Pancreas (tissue), 10 donors: ENCODE data around the gene COL8A2. TPM values are rescaled to one million over a fixed set of nuclear protein-coding genes. Genes with fewer than 3 reads are reported as not detected.
A peak's percentile ranks its signal among the peaks of the same experiment; 100 is the strongest.

Experiments used
- ATAC-seq, 4 donors: fragments of 200-7000 bp; cut with Tn5 transposase; one replicate each; pipeline versions ENCODE4 v1.8.0 to v1.9.1; 2020; ENCODE audit warnings: mild to moderate bottlenecking in 4 of 4, moderate library complexity in 4 of 4
- DNase-seq, 6 donors: peaks; one replicate each; pipeline ENCODE4 v3.0.0-alpha.2; 2020
- FAIRE-seq: peaks from 2 replicates; lab custom pipeline; 2012; peaks lifted over from hg19 to GRCh38; lab: Jason Lieb, UNC
- H3K27ac ChIP-seq, 4 donors: fragments of 200-600 bp; sonication (generic); 1 replicate in 3 of 4; 2 replicates in 1 of 4; pipeline versions ENCODE4 v1.5.0 to v1.8.0; 2020
- H3K27me3 ChIP-seq, 4 donors: fragments of 200-600 bp; one replicate each; pipeline ENCODE4 v1.8.0; 2021
- H3K36me3 ChIP-seq, 3 donors: fragments of 200-600 bp; sonication (generic) in 1 of 3; one replicate each; pipeline versions ENCODE4 v1.5.0 to v1.8.0; 2020 to 2021
- H3K4me1 ChIP-seq, 3 donors: fragments of 200-600 bp; one replicate each; pipeline ENCODE4 v1.8.0; 2021
- H3K4me3 ChIP-seq, 4 donors: fragments of 200-600 bp; sonication (generic) in 2 of 4; one replicate each; pipeline versions ENCODE4 v1.5.0 to v1.8.0; 2020 to 2021
- H3K9me3 ChIP-seq, 4 donors: fragments of 200-600 bp; one replicate each; pipeline ENCODE4 v1.8.0; 2021
- WGBS, 2 donors: extraction: QIAGEN DNeasy Blood & Tissue Kit; methylation state at CpG; one replicate each; pipeline ENCODE4 v1.1.7; 2013; 5-methylcytosine and 5-hydroxymethylcytosine counted together
- intact Hi-C, 3 donors: fragments of 100-400 bp; cut with DNase I; formaldehyde crosslinking; loops; one replicate each; pipeline versions ENCODE4 v1.11.1 to v1.14.2; 2022
- polyA plus RNA-seq, 2 donors: library from polyadenylated mRNA; stranded (reverse); fragments of 200-250 nt; gene quantifications; one replicate each; pipeline ENCODE4 v1.2.3, GENCODE V29; 2013
- total RNA-seq, 6 donors: library from RNA; stranded (reverse); fragmentation: NEBNext Ultra II Directional in 4 of 6; extraction: Animal tissue kit (Norgen Biotek cat#: 25700) in 4 of 6; gene quantifications; one replicate each; pipeline versions ENCODE4 v1.2.1 to v1.2.4, GENCODE V29; 2021 to 2023
- TF ChIP-seq, protein P1 (sequence below), 4 donors: fragments of 200-600 bp; sonication (generic) in 3 of 4; IDR thresholded peaks; one replicate each; pipeline versions ENCODE4 v1.5.0 to v1.8.0; 2021; ENCODE audit warnings: antibody characterized with exemption in 4 of 4
- donor health status: healthy with polysubstance abuse.
- donor health status: DM: no; HTN: no; CAD: no; lungs with moderate emphysema.
- donor health status: DM: no; HTN: no; CAD: no.
- donor health status: control.
- donor health status: control.
- donor health status: Bipolar disorder and iron deficiency.
- donor health status: DM: yes; HTN: yes; CAD: no.
- donor health status: DM: no; HTN: no; CAD: no.
- donor health status: DM: no; HTN: no; CAD: no.
- donor health status: DM: yes; HTN: yes; CAD: no.

COL8A2 gene
- total and polyA plus RNA-seq, 8 donors, result 0.12 to 3.3 (median 0.36) TPM

DNA sequence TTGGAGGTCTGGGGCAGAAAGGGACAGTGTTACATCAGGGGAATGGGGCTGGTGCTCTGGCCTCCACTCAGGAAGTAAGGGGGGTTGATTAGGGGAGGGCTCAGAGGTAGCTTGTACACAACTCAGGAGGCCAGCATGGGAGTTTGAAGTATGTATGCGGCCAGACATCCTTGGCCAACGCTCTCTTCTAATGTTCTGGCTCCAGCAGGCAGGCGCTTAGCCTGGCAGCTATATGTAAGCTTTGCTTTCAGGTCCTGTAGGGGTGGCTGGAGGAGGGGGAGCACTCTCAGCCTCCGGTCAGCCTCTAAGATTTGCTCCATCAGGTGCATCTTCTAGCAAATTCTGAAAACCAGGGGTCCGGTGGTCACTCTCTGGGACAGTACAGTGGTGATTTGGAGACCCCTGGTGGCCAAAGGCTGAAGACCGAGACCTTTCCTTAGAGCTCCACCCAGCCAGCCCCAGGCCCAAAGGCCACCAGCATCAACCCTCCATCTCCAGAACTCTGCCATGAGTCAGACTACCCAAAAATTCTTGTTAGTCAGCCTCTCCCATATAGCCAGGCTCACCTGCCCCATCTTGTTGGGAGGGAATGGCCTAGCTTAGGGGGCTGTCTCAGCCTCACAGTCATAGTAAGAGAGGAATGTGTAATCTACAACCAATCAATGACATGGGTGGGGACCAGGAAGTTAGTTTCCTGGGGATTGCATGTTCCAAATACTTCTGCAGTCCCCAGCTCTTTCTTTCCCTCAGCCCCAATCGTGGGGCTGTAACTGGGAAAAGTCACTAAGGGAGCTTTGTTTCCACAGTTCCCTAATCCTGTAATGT is 9.7 kb upstream of the COL8A2 start:
- ATAC-seq (peak; percentile 49 to 66 (median 62)), DNase-seq (peak in 1 of 6 donors; percentile 53), FAIRE-seq (no peak)
- peaks cover 0 to 23% (median 4%) of the 10 kb centered on the region in 3 donors for H3K36me3 ChIP-seq
- peaks cover 0 to 4% (median 3%) of the 10 kb centered on the region in 3 donors for H3K4me1 ChIP-seq
- 63 to 66% methylated on average over 7 of the region's 7 CpGs for WGBS, 2 donors
- intact Hi-C loops, result no loop called here
- TF ChIP-seq, protein P1, sequence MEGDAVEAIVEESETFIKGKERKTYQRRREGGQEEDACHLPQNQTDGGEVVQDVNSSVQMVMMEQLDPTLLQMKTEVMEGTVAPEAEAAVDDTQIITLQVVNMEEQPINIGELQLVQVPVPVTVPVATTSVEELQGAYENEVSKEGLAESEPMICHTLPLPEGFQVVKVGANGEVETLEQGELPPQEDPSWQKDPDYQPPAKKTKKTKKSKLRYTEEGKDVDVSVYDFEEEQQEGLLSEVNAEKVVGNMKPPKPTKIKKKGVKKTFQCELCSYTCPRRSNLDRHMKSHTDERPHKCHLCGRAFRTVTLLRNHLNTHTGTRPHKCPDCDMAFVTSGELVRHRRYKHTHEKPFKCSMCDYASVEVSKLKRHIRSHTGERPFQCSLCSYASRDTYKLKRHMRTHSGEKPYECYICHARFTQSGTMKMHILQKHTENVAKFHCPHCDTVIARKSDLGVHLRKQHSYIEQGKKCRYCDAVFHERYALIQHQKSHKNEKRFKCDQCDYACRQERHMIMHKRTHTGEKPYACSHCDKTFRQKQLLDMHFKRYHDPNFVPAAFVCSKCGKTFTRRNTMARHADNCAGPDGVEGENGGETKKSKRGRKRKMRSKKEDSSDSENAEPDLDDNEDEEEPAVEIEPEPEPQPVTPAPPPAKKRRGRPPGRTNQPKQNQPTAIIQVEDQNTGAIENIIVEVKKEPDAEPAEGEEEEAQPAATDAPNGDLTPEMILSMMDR (IDR thresholded peaks at IDR 0.05), result peak in 3 of 4 donors; percentile 45 to 49 (median 47)
- no peak overlapping the region for H3K4me3 ChIP-seq
- H3K27ac ChIP-seq, result peak overlapping the region in 3 of 4 donors; percentile 5 to 53 (median 21)
- H3K27me3 ChIP-seq, result no peaks in the 10 kb centered on the region
- no peaks in the 10 kb centered on the region for H3K9me3 ChIP-seq

DNA sequence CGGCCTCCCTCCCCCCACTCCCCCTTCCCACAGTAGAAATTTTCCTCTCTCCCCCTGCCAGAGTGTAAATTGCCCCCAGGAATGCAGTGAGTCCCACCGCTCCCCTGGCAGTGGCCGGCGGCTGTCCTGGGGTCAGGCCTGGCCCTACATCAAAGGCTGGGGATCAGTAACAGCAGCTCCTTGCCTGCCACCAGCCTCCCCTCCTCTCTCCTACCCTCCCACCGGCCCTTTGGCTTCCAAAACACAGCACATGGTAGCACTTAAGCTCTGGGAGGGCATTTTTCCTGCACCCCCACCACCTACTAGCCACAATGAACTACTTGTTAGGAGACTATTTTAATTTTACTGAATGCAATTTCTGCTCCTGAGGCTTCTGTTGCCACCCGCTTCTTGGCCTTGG is 9.0 kb upstream of the COL8A2 start:
- Histone ChIP-seq H3K36me3 (peaks cover 0 to 18% (median 4%) of the 10 kb centered on the region in 3 donors), H3K4me1 (peaks cover 0 to 3% (median 0%) of the 10 kb centered on the region in 3 donors), H3K27me3 (no peaks in the 10 kb centered on the region), H3K4me3 (no peak overlapping the region), H3K9me3 (no peaks in the 10 kb centered on the region), H3K27ac (peak overlapping the region in 3 of 4 donors; percentile 5 to 53 (median 33))
- intact Hi-C loops, result no loop called here
- TF ChIP-seq, protein P1 (IDR thresholded peaks at IDR 0.05), result no peak
- FAIRE-seq (no peak), ATAC-seq (peak in 1 of 4 donors; percentile 2), DNase-seq (no peak)
- 43 to 56% methylated on average over 6 of the region's 6 CpGs for WGBS, 2 donors

DNA sequence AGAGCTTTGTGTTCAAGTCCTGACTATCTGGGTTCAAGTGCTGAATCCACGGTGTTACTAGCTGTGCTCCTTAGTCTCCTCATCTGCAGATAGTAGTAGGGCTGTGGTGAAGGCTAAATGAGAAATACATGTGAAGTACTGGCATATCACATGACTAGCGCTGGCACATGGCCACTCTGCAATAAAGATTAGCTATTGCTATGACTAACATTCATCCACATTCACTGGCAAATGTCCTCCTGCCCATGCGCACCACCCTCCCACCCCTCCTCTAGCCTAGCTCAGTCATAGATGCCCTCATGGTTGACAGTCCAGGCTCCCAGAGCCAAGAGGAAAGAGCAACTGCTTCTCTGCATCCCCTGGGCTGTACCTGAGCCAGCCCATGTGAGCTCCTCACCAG is 8.5 kb upstream of the COL8A2 start:
- DNase-seq, result peak; percentile 77 to 95 (median 88)
- Histone ChIP-seq H3K9me3 (no peaks in the 10 kb centered on the region), H3K27ac (peak overlapping the region in 2 of 4 donors; percentile 33 to 53), H3K4me3 (no peak overlapping the region), H3K4me1 (peaks cover 0 to 3% (median 0%) of the 10 kb centered on the region in 3 donors), H3K36me3 (peaks cover 0 to 18% (median 4%) of the 10 kb centered on the region in 3 donors), H3K27me3 (no peaks in the 10 kb centered on the region)
- intact Hi-C loops, result no loop called here
- TF ChIP-seq, protein P1 (IDR thresholded peaks at IDR 0.05), result no peak
- FAIRE-seq, result no peak
- peak; percentile 92 to 96 (median 93) for ATAC-seq
- 27 to 33% methylated on average over 3 of the region's 3 CpGs for WGBS, 2 donors

DNA sequence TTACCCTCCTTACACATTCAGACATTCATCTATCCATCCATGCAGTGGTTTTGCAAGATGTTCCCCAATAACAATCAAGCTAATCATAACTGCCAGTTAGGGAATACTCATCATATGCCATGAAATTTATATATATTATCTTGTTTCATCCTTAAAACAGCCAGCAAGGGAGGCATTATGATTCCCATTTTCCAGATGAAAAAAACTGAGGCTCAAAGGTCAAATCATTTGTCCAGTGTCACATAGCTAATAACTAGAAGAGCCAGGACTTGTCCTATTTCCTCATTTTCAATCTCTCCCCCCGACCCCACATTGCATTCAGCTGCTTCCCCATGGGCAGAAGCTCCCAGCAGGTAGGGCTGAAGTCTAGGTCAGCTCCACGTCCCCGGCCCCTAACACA is 7.0 kb upstream of the COL8A2 start:
- intact Hi-C loops, result no loop called here
- TF ChIP-seq, protein P1 (IDR thresholded peaks at IDR 0.05), result no peak
- Histone ChIP-seq H3K27ac (no peak overlapping the region), H3K9me3 (no peaks in the 10 kb centered on the region), H3K36me3 (peaks cover 0 to 10% (median 0%) of the 10 kb centered on the region in 3 donors), H3K27me3 (no peaks in the 10 kb centered on the region), H3K4me1 (peaks cover 0 to 3% (median 0%) of the 10 kb centered on the region in 3 donors), H3K4me3 (no peak overlapping the region)
- no peak for ATAC-seq
- DNase-seq, result no peak
- WGBS, 2 donors, result 72 to 84% methylated on average over 3 of the region's 3 CpGs
- FAIRE-seq, result no peak

DNA sequence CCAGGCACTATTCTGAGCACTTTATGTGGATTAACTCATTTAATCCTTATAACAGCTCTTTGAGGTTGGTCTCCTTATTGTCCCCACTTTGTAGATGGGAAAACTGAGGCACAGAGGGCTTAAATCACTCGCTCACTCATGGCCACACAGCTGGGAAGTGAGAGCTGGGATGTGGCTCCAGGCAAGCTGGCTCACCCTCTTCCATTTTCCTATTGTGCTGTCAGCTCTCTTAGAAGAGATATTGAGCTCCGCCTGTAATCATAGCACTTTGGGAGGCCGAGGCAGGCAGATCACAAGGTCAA is 3.8 kb upstream of the COL8A2 start:
- no peaks in the 10 kb centered on the region for H3K27me3 ChIP-seq
- no peaks in the 10 kb centered on the region for H3K9me3 ChIP-seq
- H3K27ac ChIP-seq, result no peak overlapping the region
- intact Hi-C loops, result no loop called here
- DNase-seq, result no peak
- no peak for ATAC-seq
- peaks cover 0 to 3% (median 0%) of the 10 kb centered on the region in 3 donors for H3K4me1 ChIP-seq
- TF ChIP-seq, protein P1 (IDR thresholded peaks at IDR 0.05), result no peak
- no peak overlapping the region for H3K4me3 ChIP-seq
- FAIRE-seq, result no peak
- WGBS, 2 donors, result 83 to 94% methylated on average over 3 of the region's 3 CpGs
- H3K36me3 ChIP-seq, result no peaks in the 10 kb centered on the region
